22Rv1 (cell line): ENCODE measurements around the gene DHRSX.

Source experiments
- ZFX ChIP-seq: fragments of 450-650 bp; IDR thresholded peaks from 2 replicates; pipeline ENCODE4 v1.6.1; 2017; ENCODE audit warnings: antibody characterized with exemption, borderline replicate concordance
- TF ChIP-seq, protein P1 (sequence below): fragments of 450-650 bp; IDR thresholded peaks from 2 replicates; pipeline ENCODE4 v1.5.1; 2017; ENCODE audit warnings: mild to moderate bottlenecking

GRCh38 chrX:2224161-2224560, 276.6 kb downstream of the DHRSX start:
- TF ChIP-seq, protein P1, sequence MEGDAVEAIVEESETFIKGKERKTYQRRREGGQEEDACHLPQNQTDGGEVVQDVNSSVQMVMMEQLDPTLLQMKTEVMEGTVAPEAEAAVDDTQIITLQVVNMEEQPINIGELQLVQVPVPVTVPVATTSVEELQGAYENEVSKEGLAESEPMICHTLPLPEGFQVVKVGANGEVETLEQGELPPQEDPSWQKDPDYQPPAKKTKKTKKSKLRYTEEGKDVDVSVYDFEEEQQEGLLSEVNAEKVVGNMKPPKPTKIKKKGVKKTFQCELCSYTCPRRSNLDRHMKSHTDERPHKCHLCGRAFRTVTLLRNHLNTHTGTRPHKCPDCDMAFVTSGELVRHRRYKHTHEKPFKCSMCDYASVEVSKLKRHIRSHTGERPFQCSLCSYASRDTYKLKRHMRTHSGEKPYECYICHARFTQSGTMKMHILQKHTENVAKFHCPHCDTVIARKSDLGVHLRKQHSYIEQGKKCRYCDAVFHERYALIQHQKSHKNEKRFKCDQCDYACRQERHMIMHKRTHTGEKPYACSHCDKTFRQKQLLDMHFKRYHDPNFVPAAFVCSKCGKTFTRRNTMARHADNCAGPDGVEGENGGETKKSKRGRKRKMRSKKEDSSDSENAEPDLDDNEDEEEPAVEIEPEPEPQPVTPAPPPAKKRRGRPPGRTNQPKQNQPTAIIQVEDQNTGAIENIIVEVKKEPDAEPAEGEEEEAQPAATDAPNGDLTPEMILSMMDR: no peak
- no peak for TF ChIP-seq ZFX
